ENCODE data around the gene EYS.

DNA sequence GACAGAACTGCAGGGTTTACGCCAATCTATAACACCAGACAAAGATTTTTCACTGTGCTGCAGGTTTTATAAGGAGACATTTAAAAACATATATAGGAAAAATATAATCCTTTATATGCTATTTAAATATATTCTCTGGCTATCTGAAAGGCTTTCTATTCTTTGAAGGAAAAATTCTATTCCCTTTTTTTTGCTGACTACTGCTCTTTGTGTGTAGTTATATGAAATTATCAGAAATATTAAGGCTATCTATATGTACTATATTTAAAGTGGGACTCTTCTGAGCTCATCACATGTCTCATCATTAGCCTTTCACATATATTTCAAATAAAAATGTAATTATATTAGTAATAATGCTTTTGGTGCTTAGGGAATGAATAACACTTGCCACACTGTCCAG, 930.7 kb downstream of the EYS start:
- no peak for TF ChIP-seq REST (IDR thresholded peaks at IDR 0.05)
- no peak for TF ChIP-seq RAD21 (IDR thresholded peaks at IDR 0.05)
- no peak for TF ChIP-seq TAF1 (conservative IDR thresholded peaks at IDR 0.05)
- TF ChIP-seq CTCF (IDR thresholded peaks at IDR 0.05; ENCODE audit: low read depth, low read length, missing input control) = no peak
